GM19035 (cell line): ENCODE data around the gene HSPA1A.
"Not testable (repeated sequence)": the region's sequence is repeated elsewhere in the genome, so short reads cannot be mapped to it uniquely, and the experiment has no call there.

Experiments used
- ATAC-seq: cut with Tn5 transposase; IDR thresholded peaks from one replicate; pipeline ENCODE4 v1.9.1; 2021; ENCODE audit not compliant: unreplicated experiment

HSPA1A gene

DNA sequence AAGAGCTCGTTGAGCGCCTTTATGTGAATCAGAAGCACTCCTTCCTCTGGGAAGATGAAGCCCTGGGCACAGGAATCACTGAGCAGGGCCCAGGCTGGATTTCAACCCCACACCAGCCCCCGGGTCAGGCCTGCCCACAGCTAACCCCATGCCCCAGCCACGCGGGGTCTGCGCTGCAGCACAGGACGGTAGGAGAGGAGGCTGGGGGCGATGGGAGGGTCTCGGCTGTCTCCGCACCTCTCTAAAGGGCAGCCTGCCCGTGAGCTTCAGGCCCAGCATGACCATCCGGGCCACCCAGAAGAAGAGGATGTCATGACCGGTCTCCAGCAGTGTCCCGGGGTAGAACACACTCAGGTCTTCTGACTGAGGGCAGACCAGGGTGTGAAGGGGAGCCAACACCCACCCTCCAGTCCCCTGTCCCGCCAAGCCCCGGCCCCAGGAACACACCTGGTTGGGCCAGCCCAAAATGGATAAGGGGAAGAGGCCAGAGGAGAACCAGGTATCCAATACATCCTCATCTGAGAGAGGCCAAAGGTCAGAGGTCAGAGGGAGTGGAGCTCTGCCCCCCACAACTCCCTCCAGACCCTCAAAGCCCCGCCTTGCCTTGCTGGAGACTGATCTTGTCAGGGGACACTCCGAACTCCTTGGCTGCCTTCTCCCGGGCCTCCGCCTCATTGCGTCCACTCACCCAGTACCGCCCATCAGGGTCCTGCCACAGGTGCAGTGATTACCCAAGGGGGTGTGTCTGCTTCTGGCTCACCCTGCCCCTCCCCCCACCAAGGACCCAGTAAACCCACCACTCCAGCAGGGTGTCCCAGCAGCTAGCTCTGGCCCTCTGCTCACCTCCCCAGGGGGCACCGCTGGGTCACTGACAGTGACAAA, 33.9 kb upstream of the HSPA1A start:
- ATAC-seq, result no peak

DNA sequence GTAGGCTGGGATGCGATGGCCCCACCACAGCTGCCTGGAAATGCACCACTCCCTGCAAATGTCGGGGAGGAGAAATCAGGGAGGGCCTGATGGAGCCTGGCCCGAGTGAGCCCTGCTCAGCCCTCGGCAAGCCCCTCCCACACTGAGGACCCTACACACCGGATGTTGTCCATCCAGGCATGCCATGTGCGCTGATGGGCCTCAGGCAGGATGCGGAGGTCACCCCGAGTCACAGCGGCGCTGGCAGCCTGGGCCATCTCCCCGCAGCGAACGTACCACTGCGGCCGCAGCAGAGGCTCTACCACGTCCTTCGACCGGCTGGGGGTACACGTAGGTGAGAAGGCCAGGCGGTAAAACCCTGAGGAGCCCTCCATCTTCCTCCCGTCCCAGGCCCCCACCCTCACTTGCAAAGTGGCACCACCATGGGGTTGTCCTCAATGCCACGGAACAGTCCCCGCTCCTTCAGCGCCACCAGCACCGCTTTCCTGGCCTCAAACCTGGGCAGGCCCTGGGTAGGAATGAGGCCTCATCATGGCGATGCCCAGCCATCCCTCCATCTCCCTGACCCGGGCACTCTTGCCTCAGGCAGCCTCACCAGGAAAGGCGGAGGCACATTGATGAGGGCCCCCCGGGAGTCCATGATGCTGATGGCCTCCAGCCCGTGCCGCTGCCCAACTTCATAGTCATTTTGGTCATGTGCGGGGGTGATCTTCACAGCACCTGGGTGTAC, 33.1 kb upstream of the HSPA1A start:
- ATAC-seq, result no peak

DNA sequence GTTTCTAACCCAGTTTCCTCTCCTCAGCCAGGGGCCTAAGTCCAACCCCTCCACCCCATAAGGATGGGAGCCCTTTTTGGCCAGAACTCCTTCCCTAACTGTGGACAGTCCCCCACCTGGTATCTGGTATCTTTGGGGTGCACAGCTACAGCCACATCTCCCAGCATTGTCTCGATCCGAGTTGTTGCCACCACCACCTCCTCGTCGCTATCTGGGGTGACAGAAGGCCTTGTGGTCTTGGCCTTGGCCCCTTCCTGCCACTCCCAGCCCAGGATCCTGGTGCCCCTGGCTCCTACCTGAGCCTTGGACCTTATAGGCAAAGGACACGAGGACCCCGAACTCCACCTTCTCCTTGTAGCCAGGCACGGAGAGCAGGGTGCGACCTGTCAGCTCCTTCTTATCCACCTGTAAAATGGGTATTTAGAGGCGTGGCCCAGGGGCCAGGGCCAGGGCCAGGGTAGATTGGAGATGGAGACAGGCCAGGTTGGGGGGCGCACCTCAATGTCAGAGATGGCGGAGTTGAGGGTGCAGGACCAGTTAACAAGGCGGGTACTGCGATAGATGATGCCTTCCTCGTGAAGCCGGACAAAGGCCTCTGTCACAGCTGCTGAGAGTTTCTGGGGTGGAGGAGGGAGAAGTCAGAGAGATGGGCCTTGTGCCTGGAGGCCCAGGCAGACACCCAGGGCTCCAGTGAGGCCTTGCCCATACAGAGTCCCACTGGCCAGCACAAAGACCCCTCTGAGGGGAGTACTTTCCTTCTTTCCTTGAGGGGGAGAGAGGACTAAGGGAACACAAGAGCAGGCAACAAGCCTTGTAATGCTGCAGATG, 31.0 kb upstream of the HSPA1A start:
- no peak for ATAC-seq

DNA sequence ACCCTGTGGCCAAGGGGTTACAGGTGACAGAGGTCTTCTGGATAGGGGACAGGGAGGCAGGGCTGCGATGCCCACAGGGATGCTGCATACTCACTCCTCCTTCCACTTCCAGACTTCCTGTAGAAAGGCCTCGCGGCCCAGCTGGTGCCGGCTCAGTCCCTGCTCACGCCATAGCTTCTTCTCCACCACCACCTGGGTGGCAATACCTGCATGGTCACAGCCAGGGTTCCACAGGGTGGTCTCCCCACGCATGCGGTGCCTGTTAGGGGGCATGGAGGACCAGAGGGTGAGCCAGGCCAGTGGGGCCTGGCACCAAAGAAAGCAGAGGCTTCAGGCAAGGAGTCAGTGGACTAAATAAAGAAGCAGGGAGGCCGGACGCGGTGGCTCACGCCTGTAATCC, 29.9 kb upstream of the HSPA1A start:
- no peak for ATAC-seq

DNA sequence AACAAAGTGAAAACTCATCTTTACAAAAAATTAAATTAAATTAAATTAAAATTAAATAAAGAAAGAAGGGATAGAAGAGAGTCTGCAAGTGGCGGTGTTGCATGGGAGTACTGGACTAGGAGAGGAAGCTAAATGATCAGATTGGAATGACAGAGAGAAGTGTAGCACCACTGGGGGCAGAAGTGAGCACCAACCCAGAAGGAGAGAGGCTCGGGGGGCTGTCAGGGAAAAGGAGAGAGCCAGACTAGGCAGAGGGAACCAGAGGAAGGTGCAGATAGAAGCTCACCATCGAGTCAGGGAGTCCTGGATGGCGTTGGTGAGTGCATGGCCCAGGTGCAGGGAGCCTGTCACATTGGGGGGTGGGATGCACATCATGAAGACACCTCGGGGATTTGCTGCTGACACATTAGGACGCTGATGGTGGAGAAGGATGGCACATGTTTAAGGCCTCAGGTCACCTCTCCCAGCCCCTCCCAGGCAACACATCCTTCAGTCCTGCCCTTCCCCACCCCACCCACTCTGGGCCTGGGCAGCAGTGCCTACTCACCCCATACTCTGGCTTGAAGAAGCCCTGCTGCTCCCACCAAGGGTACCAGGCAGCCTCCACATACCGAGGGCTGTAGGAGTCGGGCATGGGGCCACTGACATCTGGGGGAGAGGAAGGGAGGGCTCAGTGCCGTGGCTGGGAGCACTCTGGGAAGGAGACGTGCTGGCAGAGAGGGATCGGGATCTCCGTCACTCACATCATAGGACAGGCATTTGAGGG, 23.8 kb upstream of the HSPA1A start:
- ATAC-seq, result no peak

DNA sequence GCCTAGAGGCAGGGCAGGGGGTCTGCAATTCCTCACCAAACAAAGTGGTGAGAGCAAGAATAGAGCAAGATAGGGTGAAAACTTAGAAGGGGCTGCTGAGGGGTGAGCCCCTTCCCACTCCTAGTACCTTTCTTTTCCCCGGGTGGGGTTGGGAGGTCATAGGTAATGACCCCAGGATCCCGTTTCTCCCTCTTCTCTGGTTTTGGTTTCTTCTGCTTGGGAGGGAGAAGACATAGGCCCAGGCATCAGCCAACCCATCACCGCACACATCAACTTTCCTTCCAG, 23.3 kb upstream of the HSPA1A start:
- no peak for ATAC-seq

DNA sequence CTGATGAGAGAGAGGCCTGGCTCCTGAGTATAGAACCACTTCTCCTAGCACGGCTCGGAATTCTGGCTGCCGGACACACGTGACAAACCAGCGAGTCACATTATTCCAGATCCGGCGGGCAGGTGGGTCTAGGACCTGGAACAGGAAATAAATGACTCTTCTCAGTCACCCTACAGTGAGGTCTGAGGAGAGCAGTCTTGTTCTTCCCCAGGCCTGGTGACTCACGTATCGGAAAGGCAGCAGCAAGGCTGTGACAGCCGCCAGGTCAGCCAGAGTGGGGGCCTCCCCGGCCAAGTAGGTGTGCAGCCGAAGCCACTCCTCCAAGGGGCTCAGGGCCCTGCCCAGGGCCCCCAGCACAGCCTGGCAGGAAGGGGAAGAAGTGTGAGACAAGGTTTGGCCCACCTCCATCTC, 22.6 kb upstream of the HSPA1A start:
- no peak for ATAC-seq

DNA sequence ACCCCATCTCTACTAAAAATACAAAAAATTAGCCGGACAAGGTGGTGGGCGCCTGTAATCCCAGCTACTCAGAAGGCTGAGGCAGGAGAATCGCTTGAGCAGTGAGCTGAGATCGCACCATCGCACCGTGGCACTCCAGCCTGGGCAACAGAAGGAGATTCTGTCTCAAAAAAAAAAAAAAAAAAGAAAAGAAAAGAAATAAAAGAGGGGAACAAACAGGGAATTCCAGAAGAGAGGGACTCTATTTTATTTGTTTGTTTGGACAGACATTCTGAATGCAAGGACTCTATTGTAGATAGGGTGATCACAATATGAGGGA, 21.5 kb upstream of the HSPA1A start:
- ATAC-seq, result not testable (repeated sequence)

DNA sequence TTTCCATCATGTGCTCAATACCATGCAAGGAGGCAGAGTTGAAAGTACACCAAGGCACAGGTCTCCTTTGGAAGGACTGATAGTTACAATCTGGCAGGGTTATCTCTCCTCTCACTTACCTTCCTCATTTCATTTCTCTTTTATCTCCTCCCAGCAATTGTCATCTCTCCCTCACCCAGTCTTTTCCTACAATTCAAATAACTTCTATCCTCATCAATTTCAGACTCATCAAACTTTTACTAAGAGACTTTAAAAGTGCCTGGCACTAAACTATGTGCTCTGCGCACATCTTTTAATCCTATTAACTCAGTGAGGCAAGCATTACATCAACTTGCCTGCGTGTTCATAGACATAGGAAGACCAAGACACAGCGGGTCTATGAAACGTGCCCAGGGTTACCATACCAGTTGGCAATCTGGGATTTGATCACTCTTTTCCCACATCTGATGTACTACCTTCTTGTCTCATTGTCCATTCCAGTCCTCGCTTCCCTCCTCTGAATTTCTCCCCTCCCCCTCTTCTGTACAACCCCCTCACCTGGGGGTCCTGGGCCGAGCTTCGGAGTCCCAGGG, 21.0 kb upstream of the HSPA1A start:
- no peak for ATAC-seq

DNA sequence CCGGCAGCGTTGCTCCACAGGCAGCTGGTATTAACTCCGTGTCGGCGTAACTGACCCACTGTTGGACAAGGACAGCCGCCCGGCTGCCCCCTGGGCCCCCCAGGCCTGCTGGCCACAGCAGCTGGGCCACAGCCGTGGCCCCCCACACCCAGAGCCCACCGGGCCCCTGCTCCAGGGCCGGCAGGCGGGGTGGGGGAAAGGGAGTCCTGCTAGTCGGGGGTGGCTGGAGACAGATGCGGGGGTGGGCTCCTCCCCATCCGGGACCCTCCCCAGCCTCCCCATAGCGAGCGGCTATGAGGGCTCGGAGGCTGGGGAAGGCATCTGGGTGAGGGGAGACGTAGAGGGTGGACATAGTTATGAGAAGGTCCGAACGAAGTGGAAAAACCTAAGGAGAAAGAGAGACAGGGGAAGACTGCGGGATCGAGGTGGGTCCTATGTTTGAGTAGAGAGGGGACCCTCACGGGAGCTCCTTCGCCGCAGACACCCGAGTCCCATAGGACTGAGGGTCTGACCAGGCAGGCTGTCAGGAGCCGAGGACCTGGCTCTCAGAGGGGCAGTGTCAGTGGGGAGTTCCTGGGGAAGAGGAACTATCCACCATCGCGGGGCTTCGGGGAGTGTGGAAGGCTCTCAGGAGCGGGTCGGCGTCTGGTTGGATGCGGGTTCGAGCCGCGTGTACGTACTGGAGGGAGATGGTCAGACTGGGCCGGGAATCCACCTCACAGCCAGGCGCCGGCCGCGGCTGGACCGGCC, 20.3 kb upstream of the HSPA1A start:
- no peak for ATAC-seq

DNA sequence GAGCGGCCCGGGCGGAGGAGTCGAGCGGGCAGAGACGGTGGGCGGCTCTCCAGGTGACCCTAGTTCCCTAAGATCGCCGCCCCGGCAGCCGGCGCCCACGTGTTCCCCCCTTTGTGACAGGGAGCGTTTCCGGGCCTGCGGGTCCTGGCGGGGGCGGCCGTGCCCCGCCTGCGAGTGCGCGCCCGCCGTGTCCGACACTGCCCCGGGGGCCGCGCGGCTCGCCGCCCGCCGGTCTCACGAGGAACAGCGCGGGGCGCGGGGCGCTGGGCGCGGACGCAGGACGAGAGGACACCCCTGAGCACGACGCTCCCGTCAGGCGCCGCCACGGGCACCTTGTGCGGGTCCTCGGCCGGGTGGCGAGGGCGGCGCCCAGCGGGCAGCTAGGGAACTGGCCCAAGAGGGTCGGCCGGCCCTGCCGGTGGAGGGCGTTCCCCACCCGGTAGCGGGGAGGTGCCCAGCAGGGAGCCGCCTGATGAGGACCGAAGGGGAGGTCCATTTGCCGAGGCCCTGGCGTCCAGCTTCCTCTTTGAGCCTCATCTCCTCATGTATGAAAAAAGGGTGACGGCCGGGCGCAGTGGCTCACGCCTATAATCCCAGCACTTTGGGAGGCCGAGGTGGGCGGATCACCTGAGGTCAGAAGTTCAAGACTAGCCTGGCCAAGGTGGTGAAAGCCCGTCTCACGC, 19.6 kb upstream of the HSPA1A start, which contains the start of gene VARS1:
Gene VARS1, minus strand, starts transcription at position 137 of the 683 bp plus-strand sequence. CDS start 535 bp downstream, outside the sequence.
- peak; percentile 73 for ATAC-seq

DNA sequence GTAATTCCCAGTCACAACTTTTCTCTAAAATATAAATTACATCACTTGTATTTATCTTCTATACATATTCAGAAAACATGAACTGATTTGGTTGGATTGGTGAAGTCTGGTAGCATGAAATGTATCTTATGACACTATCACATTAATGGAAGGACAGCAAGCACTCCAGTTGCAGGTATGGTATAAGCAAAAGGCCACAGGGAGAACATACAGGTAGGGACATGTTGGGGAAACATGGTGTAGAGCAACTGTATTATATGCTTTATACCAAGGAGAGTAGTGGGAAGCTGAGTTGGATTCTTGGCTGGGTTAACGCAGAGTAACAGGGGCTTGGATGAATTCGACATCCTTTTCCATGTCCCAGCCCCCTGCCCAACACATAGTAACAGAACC, 18.4 kb upstream of the HSPA1A start:
- no peak for ATAC-seq

DNA sequence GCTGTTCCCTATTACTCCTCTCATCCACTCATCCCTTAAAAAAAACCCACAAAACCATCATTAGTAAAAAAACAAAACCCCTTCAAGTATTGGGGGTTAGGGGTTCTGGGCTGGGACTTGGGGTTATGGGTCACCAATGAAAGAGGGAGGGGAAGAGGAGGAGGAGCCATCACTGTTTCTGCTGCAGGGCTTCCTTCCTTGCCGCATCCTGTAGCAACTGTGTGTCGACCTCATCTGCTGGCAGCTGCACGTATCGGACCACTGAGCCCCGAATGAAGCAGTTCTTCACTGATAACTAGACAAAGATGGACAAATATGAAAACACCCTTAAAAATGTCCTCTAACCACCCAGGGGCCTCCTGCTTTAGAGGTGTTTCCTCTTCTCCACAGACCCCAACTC, 17.8 kb upstream of the HSPA1A start:
- ATAC-seq, result no peak

DNA sequence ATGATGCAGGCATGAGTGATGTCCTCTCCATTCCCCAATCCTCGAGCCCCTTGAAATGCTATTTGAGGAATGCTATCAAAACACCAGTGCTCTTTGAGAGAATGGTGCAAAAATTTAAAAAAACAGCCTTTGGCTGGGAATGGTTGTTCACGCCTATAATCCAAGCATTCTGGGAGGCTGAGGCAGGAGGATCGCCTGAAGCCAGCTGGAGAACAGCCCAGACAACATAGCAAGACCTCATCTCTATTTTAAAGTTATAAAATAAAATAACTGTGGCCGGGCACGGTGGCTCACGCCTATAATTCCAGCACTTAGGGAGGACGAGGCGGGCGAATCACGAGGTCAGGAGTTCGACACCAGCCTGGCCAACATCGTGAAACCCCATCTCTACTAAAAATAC, 15.6 kb upstream of the HSPA1A start:
- ATAC-seq, result no peak

DNA sequence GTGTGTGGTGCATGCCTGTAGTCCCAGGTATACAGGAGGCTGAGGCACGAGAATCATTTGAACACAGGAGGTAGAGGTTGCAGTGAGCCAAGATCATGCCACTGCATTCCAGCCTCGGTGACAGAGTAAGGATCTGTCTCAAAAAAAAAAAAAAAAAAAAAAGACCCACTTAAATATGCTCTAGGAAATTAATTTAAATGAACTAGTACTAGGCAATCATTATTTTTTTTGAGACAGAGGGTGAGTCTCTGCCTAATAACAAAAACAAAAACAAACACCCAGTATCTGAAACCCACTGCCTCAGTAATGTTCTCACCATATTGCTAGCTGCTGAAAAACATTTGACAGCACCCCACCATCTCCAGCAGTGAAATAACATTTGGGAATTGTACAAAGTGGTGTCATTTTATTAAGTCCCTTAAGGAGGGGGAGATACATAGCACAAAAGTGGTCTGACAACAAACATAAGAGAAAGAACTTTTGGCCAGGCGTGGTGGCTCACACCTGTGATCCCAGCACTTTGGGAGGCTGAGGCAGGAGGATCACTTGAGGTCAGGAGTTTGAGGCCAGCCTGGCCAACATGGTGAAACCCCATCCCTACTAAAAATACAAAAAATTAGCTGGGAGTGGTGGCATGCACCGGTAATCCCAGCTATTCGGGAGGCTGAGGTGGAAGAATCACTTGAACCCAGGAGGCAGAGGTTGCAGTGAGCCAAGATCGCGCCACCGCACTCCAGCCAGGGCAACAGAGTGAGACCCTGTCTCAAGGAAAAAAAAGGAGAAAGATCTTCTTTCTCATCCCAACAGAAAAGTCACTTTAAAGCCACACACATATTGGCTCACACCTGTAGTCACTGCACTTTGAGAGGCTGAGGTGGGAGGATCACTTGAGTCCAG, 14.1 kb upstream of the HSPA1A start:
- not testable (repeated sequence) for ATAC-seq

DNA sequence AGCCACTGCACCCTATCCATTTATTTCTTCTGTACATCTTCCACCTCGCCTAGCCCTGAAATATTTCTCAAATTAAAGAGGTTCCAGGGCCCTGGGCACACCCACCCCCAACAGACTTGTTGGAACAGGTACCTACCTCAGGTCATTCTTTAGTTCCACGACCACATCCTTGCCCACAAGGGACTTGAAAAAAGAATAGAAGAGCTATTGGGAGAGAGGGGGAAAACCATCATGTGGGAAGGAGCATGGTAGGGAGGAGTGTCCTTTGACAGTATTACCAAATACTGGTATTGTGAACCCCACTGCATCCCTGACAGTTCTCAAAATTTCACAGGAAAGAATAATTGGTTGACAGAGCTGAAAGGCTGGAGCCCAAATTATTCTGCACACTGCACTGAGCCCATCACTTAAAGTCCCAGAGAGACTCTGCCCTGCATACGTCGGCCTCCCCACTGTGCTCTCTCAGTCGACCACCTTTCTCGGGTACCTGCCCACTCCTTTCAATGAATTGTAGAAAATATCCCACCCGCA, 9.3 kb upstream of the HSPA1A start:
- peak; percentile 11 for ATAC-seq

DNA sequence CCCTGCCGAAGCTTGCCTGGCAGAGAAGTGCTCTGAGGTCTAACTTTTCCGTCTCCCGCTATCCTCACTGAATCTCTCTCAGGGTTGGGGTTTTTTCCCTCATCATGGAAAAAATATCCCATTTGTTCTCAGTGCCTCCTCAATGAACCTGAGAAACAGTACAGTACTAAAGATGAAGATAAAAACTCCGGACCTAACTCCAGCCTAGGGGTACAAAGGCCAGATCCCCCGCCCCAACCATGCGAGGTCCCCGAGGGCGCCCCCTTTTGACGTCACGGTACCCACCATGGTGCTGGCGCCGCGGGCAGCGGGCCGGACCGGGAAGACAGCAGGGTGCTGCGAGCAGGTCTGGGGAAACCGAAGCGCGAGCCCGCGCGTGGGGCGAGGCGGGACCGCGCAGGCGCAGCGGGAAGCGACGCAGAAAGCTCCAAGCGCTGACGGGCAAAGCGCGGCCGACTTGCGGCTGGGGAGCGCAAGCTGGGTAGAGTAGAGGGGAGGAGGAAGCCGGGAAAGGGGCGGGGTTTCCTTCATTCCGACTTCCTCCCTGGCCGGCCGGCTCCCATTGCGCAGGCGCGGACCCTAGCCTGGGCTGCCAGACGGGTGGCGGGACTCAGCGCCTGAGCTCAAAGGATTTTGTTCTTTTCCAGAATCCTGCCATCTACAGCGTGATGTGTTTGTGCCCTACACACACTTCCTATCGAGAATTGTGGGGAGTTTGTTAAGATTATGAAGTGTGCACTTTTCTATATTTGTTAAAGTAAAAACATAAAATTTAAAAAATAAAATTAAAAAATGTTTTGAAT, 8.7 kb upstream of the HSPA1A start, which contains the start of gene LSM2:
Gene LSM2, minus strand, starts transcription at position 497 of the 803 bp plus-strand sequence. Its CDS starts 209 bp downstream, at position 288.
- ATAC-seq, result peak; percentile 91
